Measurements from ENCODE around the gene WDFY4.

WDFY4 gene

GRCh38 chr10:48821692-48822091, 137.0 kb downstream of the WDFY4 start:
- no peak for TF ChIP-seq POLR2AphosphoS5 (IDR thresholded peaks at IDR 0.05; ENCODE audit: low read depth, low read length)

GRCh38 chr10:48833674-48834073, 149.0 kb downstream of the WDFY4 start:
- TF ChIP-seq, protein P1, sequence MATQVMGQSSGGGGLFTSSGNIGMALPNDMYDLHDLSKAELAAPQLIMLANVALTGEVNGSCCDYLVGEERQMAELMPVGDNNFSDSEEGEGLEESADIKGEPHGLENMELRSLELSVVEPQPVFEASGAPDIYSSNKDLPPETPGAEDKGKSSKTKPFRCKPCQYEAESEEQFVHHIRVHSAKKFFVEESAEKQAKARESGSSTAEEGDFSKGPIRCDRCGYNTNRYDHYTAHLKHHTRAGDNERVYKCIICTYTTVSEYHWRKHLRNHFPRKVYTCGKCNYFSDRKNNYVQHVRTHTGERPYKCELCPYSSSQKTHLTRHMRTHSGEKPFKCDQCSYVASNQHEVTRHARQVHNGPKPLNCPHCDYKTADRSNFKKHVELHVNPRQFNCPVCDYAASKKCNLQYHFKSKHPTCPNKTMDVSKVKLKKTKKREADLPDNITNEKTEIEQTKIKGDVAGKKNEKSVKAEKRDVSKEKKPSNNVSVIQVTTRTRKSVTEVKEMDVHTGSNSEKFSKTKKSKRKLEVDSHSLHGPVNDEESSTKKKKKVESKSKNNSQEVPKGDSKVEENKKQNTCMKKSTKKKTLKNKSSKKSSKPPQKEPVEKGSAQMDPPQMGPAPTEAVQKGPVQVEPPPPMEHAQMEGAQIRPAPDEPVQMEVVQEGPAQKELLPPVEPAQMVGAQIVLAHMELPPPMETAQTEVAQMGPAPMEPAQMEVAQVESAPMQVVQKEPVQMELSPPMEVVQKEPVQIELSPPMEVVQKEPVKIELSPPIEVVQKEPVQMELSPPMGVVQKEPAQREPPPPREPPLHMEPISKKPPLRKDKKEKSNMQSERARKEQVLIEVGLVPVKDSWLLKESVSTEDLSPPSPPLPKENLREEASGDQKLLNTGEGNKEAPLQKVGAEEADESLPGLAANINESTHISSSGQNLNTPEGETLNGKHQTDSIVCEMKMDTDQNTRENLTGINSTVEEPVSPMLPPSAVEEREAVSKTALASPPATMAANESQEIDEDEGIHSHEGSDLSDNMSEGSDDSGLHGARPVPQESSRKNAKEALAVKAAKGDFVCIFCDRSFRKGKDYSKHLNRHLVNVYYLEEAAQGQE (IDR thresholded peaks at IDR 0.05; ENCODE audit: insufficient read depth in 1 of 2, low read depth in 2 of 2, low read length in 2 of 2): no peak
- TF ChIP-seq SIN3A (IDR thresholded peaks at IDR 0.05; ENCODE audit: borderline replicate concordance, insufficient read depth, low read length): no peak
- TF ChIP-seq TAF1 (IDR thresholded peaks at IDR 0.05; ENCODE audit: borderline replicate concordance, insufficient read depth, low read length): no peak

GRCh38 chr10:48834189-48834965, 149.7 kb downstream of the WDFY4 start:
- TF ChIP-seq FOXP2 (optimal IDR thresholded peaks at IDR 0.05; ENCODE audit: borderline replicate concordance, extremely low read depth, extremely low read length, insufficient read depth): no peak
- TF ChIP-seq, protein P1 (IDR thresholded peaks at IDR 0.05; ENCODE audit: insufficient read depth in 1 of 2, low read depth in 2 of 2, low read length in 2 of 2): no peak
- no peak for TF ChIP-seq TAF1 (IDR thresholded peaks at IDR 0.05; ENCODE audit: borderline replicate concordance, insufficient read depth, low read length)
- TF ChIP-seq SIN3A (IDR thresholded peaks at IDR 0.05; ENCODE audit: borderline replicate concordance, insufficient read depth, low read length): no peak
- no peak for TF ChIP-seq POLR2AphosphoS5 (IDR thresholded peaks at IDR 0.05; ENCODE audit: low read depth, low read length)

- TF ChIP-seq TAF1 (IDR thresholded peaks at IDR 0.05; ENCODE audit: borderline replicate concordance, insufficient read depth, low read length) (no peak), POLR2AphosphoS5 (IDR thresholded peaks at IDR 0.05; ENCODE audit: low read depth, low read length) (no peak), FOXP2 (optimal IDR thresholded peaks at IDR 0.05; ENCODE audit: borderline replicate concordance, extremely low read depth, extremely low read length, insufficient read depth) (no peak), SIN3A (IDR thresholded peaks at IDR 0.05; ENCODE audit: borderline replicate concordance, insufficient read depth, low read length) (no peak)
- TF ChIP-seq, protein P1 (IDR thresholded peaks at IDR 0.05; ENCODE audit: insufficient read depth in 1 of 2, low read depth in 2 of 2, low read length in 2 of 2): no peak
These were observed 151.1 kb downstream of the WDFY4 start for GRCh38 chr10:48835781-48836180.

- TF ChIP-seq TAF1 (IDR thresholded peaks at IDR 0.05; ENCODE audit: borderline replicate concordance, insufficient read depth, low read length): no peak
- TF ChIP-seq, protein P1 (IDR thresholded peaks at IDR 0.05; ENCODE audit: insufficient read depth in 1 of 2, low read depth in 2 of 2, low read length in 2 of 2): no peak
- TF ChIP-seq SIN3A (IDR thresholded peaks at IDR 0.05; ENCODE audit: borderline replicate concordance, insufficient read depth, low read length): no peak
- TF ChIP-seq FOXP2 (optimal IDR thresholded peaks at IDR 0.05; ENCODE audit: borderline replicate concordance, extremely low read depth, extremely low read length, insufficient read depth): no peak
- TF ChIP-seq POLR2AphosphoS5 (IDR thresholded peaks at IDR 0.05; ENCODE audit: low read depth, low read length): no peak
These were observed 151.9 kb downstream of the WDFY4 start for GRCh38 chr10:48836605-48837004.
